ENCODE measurements around the gene ITGA3. TPM values are rescaled to one million over a fixed set of nuclear protein-coding genes. Genes with fewer than 3 reads are reported as not detected.

Gene ITGA3
- total and polyA plus RNA-seq, 10 donors = 5.5 to 52.3 (median 32.8) TPM

DNA sequence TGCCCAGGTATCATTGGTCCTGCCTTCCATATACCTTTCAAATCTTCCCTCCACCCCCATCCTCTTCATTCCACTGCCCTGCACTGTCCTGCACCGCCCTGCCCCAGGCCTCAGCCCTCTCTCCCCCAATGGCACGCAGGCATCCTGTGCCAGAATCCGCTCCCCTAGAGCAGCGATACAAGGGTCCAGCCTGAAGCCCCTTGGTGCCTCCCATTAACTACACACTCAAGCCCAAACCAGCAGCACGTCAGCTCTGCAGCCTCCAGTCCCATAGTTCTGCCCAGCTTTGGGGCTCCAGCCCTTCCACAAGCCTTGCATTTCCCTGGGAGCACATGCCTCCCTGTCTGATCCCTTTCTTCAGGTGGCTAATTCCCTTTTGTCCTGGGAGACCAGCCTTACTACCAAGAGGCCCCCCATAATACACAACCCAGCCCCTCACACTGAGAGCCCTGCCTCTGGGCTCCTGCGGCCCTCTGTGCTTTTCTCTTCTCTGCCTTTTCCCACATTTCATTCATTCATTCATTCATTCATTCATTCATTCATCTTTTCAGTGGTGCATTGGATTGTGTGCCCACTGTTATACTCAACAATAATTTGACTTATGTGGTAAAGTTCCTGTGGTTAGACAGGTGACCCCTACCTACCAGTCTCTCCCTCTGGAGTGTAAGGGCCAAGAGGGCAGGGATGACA lies 34.1 kb upstream of the ITGA3 start:
- Histone ChIP-seq H3K4me1 (peaks cover 0 to 12% (median 2%) of the 10 kb centered on the region in 6 donors), H3K27me3 (replicated peaks in 1 of 7) (peaks cover 0 to 15% (median 0%) of the 10 kb centered on the region in 7 donors), H3K9me3 (no peaks in the 10 kb centered on the region), H3K27ac (no peak overlapping the region), H3K4me3 (no peak overlapping the region), H3K36me3 (no peaks in the 10 kb centered on the region)
- intact Hi-C loops (cut with DNase I; ENCODE audit: low total_unique reads) = no loop called here
- 91 to 97% (median 92%) methylated on average over 6 of the region's 6 CpGs for WGBS, 5 donors
- no peak for DNase-seq
- TF ChIP-seq POLR2AphosphoS5 (IDR thresholded peaks at IDR 0.05) (no peak), POLR2A (IDR thresholded peaks at IDR 0.05) (no peak)

DNA sequence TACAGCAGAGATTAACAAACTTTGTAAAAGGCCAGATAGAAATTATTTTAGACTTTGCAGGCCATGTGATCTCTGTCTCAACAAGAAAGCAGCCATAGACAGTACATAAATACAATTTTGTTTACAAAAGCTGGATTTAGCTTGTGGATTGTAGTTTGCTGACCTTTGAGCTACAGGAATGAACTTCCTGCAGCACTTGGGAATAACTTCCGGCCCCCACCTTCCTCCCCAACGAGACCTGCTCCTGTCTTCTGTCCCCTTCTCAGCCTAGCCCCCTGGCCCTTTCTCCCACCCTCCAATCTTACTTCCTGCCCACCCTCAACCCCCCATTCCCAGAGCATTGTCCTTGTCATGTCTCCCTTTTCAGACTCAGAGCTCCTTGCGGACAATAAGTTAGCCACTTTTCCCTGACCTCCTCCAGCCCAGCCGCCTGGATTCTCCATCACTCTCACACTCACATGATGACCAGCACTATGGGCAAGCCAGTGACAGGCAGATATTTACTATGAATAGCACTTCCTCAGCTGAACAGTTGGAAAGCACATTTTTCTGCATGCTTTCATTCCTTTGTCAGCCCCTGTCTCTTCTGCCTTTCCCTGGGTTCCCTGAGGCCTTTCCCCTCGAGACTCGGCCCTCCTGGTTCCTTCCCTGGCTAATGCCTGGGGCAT lies 33.3 kb upstream of the ITGA3 start:
- Histone ChIP-seq H3K27me3 (replicated peaks in 1 of 7) (peaks cover 0 to 22% (median 7%) of the 10 kb centered on the region in 7 donors), H3K4me1 (peaks cover 6 to 20% (median 10%) of the 10 kb centered on the region in 6 donors), H3K9me3 (no peaks in the 10 kb centered on the region), H3K4me3 (no peak overlapping the region), H3K27ac (no peak overlapping the region), H3K36me3 (no peaks in the 10 kb centered on the region)
- no peak for TF ChIP-seq POLR2AphosphoS5 (IDR thresholded peaks at IDR 0.05)
- TF ChIP-seq, protein P1, sequence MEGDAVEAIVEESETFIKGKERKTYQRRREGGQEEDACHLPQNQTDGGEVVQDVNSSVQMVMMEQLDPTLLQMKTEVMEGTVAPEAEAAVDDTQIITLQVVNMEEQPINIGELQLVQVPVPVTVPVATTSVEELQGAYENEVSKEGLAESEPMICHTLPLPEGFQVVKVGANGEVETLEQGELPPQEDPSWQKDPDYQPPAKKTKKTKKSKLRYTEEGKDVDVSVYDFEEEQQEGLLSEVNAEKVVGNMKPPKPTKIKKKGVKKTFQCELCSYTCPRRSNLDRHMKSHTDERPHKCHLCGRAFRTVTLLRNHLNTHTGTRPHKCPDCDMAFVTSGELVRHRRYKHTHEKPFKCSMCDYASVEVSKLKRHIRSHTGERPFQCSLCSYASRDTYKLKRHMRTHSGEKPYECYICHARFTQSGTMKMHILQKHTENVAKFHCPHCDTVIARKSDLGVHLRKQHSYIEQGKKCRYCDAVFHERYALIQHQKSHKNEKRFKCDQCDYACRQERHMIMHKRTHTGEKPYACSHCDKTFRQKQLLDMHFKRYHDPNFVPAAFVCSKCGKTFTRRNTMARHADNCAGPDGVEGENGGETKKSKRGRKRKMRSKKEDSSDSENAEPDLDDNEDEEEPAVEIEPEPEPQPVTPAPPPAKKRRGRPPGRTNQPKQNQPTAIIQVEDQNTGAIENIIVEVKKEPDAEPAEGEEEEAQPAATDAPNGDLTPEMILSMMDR (IDR thresholded peaks at IDR 0.05 in 8 of 11, conservative IDR thresholded peaks at IDR 0.05 in 3 of 11) = no peak
- TF ChIP-seq POLR2A (IDR thresholded peaks at IDR 0.05) = no peak
- no peak for DNase-seq
- intact Hi-C loops (cut with DNase I; ENCODE audit: low total_unique reads) = no loop called here
- WGBS, 5 donors = 53 to 73% (median 59%) methylated on average over 6 of the region's 6 CpGs

DNA sequence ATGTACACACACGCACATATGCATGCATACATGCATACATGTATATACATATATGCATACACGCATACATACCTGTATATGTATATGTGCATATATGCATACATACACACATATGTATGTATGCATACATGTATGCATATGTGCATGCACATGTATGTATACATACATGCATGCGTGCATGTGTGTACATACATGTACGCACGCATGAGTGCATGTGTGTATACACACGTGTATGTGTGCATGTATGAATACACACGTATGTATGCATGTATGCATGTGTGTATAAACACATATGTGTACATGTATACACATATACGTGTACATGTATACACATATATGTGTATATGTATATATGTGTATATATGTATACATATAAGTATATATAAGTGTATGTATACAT lies 32.4 kb upstream of the ITGA3 start:
- intact Hi-C loops (cut with DNase I; ENCODE audit: low total_unique reads) = no loop called here
- no peak overlapping the region for H3K4me3 ChIP-seq
- no peak for DNase-seq
- WGBS, 5 donors = 64 to 76% (median 68%) methylated on average over 8 of the region's 8 CpGs
- peaks cover 6 to 28% (median 12%) of the 10 kb centered on the region in 6 donors for H3K4me1 ChIP-seq
- no peaks in the 10 kb centered on the region for H3K36me3 ChIP-seq
- H3K9me3 ChIP-seq = no peaks in the 10 kb centered on the region
- TF ChIP-seq, protein P1 (IDR thresholded peaks at IDR 0.05 in 8 of 11, conservative IDR thresholded peaks at IDR 0.05 in 3 of 11) = no peak
- TF ChIP-seq POLR2A (IDR thresholded peaks at IDR 0.05) = no peak
- no peak for TF ChIP-seq POLR2AphosphoS5 (IDR thresholded peaks at IDR 0.05)
- peaks cover 0 to 32% (median 15%) of the 10 kb centered on the region in 7 donors for H3K27me3 ChIP-seq (replicated peaks in 1 of 7)
- H3K27ac ChIP-seq = no peak overlapping the region

DNA sequence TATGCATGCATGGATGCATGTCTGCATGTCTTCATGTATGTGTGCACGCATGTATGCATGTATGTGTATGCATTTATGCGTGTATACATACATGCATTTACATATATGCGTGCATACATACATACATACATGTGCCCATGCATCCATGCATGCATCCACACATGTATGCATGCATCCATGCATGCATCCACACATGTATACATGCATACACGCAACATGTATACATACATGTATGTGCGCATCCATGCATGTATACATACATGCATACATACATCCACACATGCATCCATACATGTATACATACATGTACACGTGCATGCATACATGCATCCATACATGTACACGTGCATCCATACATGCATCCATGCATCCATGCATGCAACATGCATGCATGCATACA lies 31.1 kb upstream of the ITGA3 start:
- intact Hi-C loops (cut with DNase I; ENCODE audit: low total_unique reads) = no loop called here
- no peaks in the 10 kb centered on the region for H3K9me3 ChIP-seq
- 38 to 57% (median 46%) methylated on average over 7 of the region's 7 CpGs for WGBS, 5 donors

More for the DNA sequence above, 31.1 kb upstream of the ITGA3 start:
- Histone ChIP-seq H3K27me3 (replicated peaks in 1 of 7) (peaks cover 0 to 33% (median 15%) of the 10 kb centered on the region in 7 donors), H3K36me3 (no peaks in the 10 kb centered on the region), H3K4me1 (peaks cover 6 to 28% (median 12%) of the 10 kb centered on the region in 6 donors), H3K4me3 (no peak overlapping the region), H3K27ac (no peak overlapping the region)
- DNase-seq = no peak
- TF ChIP-seq POLR2AphosphoS5 (IDR thresholded peaks at IDR 0.05) (no peak), POLR2A (IDR thresholded peaks at IDR 0.05) (no peak)
- TF ChIP-seq, protein P1 (IDR thresholded peaks at IDR 0.05 in 8 of 11, conservative IDR thresholded peaks at IDR 0.05 in 3 of 11) = no peak

Measured in spleen (tissue), 11 donors.